ENCODE measurements around the gene HNRNPA1. TPM values are rescaled to one million over a fixed set of nuclear protein-coding genes. Genes with fewer than 3 reads are reported as not detected.
"Not testable (repeated sequence)": the region's sequence is repeated elsewhere in the genome, so short reads cannot be mapped to it uniquely, and the experiment has no call there.

The HNRNPA1 gene
- total RNA-seq: 1,000 to 10,000 TPM; 1,520 to 1,553 TPM

DNA sequence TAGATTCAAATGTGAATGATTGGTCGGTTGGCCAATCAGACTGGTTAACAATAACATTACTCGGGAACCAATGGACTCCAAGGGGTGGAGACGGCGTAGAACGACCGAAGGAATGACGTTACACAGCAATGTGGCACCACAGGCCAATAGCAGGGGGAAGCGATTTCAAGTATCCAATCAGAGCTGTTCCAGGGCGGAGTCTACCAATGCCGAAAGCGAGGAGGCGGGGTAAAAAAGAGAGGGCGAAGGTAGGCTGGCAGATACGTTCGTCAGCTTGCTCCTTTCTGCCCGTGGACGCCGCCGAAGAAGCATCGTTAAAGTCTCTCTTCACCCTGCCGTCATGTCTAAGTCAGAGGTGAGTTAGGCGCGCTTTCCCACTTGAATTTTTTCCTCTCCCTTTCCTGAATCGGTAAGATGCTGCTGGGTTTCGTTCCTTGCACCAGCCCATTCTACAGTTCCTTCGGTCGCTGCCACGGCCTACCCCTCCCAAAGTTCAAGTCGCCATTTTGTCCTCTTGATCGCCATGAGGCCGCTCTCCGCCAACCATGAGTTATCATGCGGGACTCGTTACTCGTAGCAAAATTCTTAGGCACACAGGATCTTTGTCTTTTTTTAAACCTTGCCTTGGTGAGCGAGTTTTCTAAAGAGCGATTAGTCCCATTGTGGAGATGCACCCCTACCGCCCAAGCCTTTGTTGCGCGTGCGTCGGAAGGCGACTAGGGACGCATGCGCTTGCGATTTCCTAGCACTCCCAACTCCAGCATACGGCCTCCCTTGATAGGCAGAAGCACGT, at the start of gene HNRNPA1:
HNRNPA1 (plus strand) TSS at position 259 of the 793 bp plus-strand sequence; CDS start at position 341, 82 bp downstream.
- POLR2A ChIA-PET: interaction anchor here (0.7 to 3.1 kb wide), 32 partner anchors 8 to 1823 kb away, joined by 3 to 40 read pairs (median 4); partner anchors contain the start of genes COPZ1, NCKAP1L and ZNF385A

DNA sequence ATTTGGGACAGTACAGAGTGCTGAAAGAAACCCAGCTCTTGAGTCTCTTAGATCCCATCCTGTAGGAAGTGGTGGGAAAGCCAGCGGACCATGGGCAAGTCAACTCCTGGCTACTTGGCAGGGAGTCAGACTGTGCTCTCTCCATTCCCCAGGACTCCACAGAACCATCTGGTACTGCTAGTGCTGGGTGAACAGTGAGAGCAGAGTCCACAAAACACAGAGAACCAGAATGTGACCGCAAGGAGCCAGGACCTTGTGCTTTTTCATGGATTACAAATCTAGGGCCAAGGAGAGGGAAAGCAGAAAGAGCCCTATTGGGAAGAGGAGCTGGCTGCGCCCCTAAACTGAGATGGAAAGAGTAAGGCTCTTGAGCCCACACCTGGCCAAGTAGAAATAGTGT, 49.3 kb upstream of the HNRNPA1 start:
- H3K4me1 Mint-ChIP-seq (ENCODE audit: low read depth): peaks cover 18% of the 10 kb centered on the region
- H3K9me3 Mint-ChIP-seq (ENCODE audit: insufficient read depth); H3K27ac Mint-ChIP-seq; POLR2A ChIA-PET; DNase-seq; H3K27me3 Mint-ChIP-seq (ENCODE audit: low read depth); H3K4me3 Mint-ChIP-seq; ATAC-seq: not testable (repeated sequence)
- peaks cover 18% of the 10 kb centered on the region for H3K36me3 Mint-ChIP-seq (ENCODE audit: low read depth)
- CTCF ChIA-PET: interaction anchor here (0.7 to 1.9 kb wide), 5 partner anchors 11 to 137 kb away, joined by 3 to 9 read pairs (median 4); no protein-coding TSS in a partner anchor

More for the DNA sequence above, at the start of gene HNRNPA1:
- Mint-ChIP-seq H3K4me1 (ENCODE audit: low read depth) (peaks cover 55% of the 10 kb centered on the region), H3K9me3 (ENCODE audit: insufficient read depth) (no peaks in the 10 kb centered on the region), H3K4me3 (no peak within 1 kb of the TSS), H3K27me3 (ENCODE audit: low read depth) (no peaks in the 10 kb centered on the region), H3K36me3 (ENCODE audit: low read depth) (peaks cover 21% of the 10 kb centered on the region), H3K27ac (no peak within 1 kb of the TSS)
- ATAC-seq: peak; percentile 89
- CTCF ChIA-PET: interaction anchor here (1.1 to 4.3 kb wide), 12 partner anchors 12 to 159 kb away, joined by 3 to 36 read pairs (median 8); partner anchors contain the start of gene COPZ1
- peak; percentile 98 for DNase-seq

GRCh38 chr12:54232790-54233189, 47.7 kb upstream of the HNRNPA1 start:
- no peaks in the 10 kb centered on the region for H3K9me3 Mint-ChIP-seq (ENCODE audit: insufficient read depth)
- POLR2A ChIA-PET: no interaction called here
- no peak overlapping the region for H3K4me3 Mint-ChIP-seq
- no peak for ATAC-seq
- CTCF ChIA-PET: interaction anchor here (0.6 kb wide), 1 partner anchor 96 kb away, joined by 3 read pairs; no protein-coding TSS in a partner anchor
- no peaks in the 10 kb centered on the region for H3K27me3 Mint-ChIP-seq (ENCODE audit: low read depth)
- H3K27ac Mint-ChIP-seq: no peak overlapping the region
- DNase-seq: no peak
- H3K4me1 Mint-ChIP-seq (ENCODE audit: low read depth): peaks cover 25% of the 10 kb centered on the region
- peaks cover 28% of the 10 kb centered on the region for H3K36me3 Mint-ChIP-seq (ENCODE audit: low read depth)

- Mint-ChIP-seq H3K27ac (no peak overlapping the region), H3K4me3 (no peak overlapping the region), H3K27me3 (ENCODE audit: low read depth) (no peaks in the 10 kb centered on the region), H3K9me3 (ENCODE audit: insufficient read depth) (no peaks in the 10 kb centered on the region), H3K4me1 (ENCODE audit: low read depth) (peaks cover 17% of the 10 kb centered on the region), H3K36me3 (ENCODE audit: low read depth) (peaks cover 55% of the 10 kb centered on the region)
- ATAC-seq: no peak
- ChIA-PET POLR2A (no interaction called here), CTCF (interaction anchor here (0.7 to 2.4 kb wide), 11 partner anchors 11 to 200 kb away, joined by 3 to 11 read pairs (median 4); no protein-coding TSS in a partner anchor)
- no peak for DNase-seq
Observed at GRCh38 chr12:54238531-54238930, 42.0 kb upstream of the HNRNPA1 start.

DNA sequence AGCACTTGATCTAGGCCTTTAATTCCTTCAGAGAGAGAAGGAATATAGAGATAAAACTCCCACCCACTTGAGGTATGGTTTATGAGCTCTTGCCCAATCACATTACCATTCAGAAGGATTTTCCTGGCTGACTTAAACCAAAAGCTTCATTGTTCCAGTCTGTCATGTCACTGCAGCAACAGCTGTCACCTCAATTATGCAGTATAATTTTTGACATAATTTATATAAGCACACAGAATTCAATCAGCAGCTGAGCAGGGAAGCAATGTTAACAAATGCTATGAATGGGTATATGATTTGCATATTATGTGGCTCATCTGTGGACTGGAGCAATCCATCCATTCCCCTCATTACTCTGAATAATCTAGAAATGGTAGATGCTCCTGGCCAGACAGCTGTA, 40.9 kb upstream of the HNRNPA1 start:
- Mint-ChIP-seq H3K4me1 (ENCODE audit: low read depth) (peaks cover 17% of the 10 kb centered on the region), H3K9me3 (ENCODE audit: insufficient read depth) (no peaks in the 10 kb centered on the region), H3K27me3 (ENCODE audit: low read depth) (no peaks in the 10 kb centered on the region), H3K36me3 (ENCODE audit: low read depth) (peaks cover 52% of the 10 kb centered on the region), H3K4me3 (no peak overlapping the region), H3K27ac (no peak overlapping the region)
- ChIA-PET POLR2A (interaction anchor here (1.1 to 2.6 kb wide), 2 partner anchors 40 to 119 kb away, joined by 3 to 14 read pairs; partner anchors contain the start of genes CBX5 and HNRNPA1), CTCF (interaction anchor here (0.5 to 2.6 kb wide), 11 partner anchors 8 to 207 kb away, joined by 3 to 11 read pairs (median 4); partner anchors contain the start of gene COPZ1)
- ATAC-seq (no peak), DNase-seq (no peak)

GRCh38 chr12:54240129-54240528, 40.4 kb upstream of the HNRNPA1 start:
- ATAC-seq: no peak
- Mint-ChIP-seq H3K4me1 (ENCODE audit: low read depth) (peaks cover 17% of the 10 kb centered on the region), H3K9me3 (ENCODE audit: insufficient read depth) (no peaks in the 10 kb centered on the region), H3K27me3 (ENCODE audit: low read depth) (no peaks in the 10 kb centered on the region), H3K36me3 (ENCODE audit: low read depth) (peaks cover 49% of the 10 kb centered on the region), H3K27ac (no peak overlapping the region), H3K4me3 (no peak overlapping the region)
- DNase-seq: no peak
- POLR2A ChIA-PET: interaction anchor here (1.1 to 2.6 kb wide), 2 partner anchors 40 to 119 kb away, joined by 3 to 14 read pairs; partner anchors contain the start of genes CBX5 and HNRNPA1
- CTCF ChIA-PET: interaction anchor here (0.5 to 2.6 kb wide), 12 partner anchors 8 to 208 kb away, joined by 3 to 10 read pairs (median 4); partner anchors contain the start of gene COPZ1

DNA sequence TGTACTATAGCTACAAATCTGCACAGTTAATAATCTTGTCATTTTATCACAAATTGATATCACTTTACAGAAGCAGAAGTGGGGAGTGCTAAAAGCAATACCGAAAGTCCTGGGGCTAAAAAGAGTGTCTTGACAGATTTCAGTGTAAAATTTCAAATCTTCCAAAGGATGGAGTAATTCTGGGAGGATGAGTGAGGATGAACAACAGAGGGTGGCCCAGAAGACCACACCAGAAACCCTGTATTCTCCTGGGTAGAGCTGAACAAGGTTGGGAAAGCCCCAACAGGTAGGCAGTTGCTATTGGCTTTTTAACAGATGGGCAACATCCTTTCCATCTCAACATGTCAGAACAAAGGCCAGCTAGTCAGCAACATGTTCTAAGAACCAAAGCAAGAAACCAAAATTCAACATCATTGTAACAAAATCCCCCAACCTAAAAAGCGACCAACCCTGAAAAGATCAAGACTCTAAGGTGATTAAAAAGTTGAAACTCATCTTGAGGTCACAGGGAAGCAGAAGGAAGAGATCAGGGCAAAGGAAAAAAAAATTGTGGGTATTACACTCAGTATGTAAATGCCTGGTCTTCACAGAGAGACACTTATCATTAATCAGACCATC, 39.4 kb upstream of the HNRNPA1 start:
- no peak for DNase-seq
- Mint-ChIP-seq H3K4me1 (ENCODE audit: low read depth) (peaks cover 17% of the 10 kb centered on the region), H3K4me3 (no peak overlapping the region), H3K27me3 (ENCODE audit: low read depth) (no peaks in the 10 kb centered on the region), H3K27ac (peak overlapping the region; percentile 54), H3K9me3 (ENCODE audit: insufficient read depth) (no peaks in the 10 kb centered on the region), H3K36me3 (ENCODE audit: low read depth) (peaks cover 47% of the 10 kb centered on the region)
- CTCF ChIA-PET: interaction anchor here (1.0 to 3.1 kb wide), 18 partner anchors 11 to 175 kb away, joined by 3 to 12 read pairs (median 4); partner anchors contain the start of gene COPZ1
- no peak for ATAC-seq
- POLR2A ChIA-PET: interaction anchor here (0.6 to 2.6 kb wide), 3 partner anchors 39 to 118 kb away, joined by 3 to 14 read pairs (median 3); partner anchors contain the start of genes CBX5 and HNRNPA1

DNA sequence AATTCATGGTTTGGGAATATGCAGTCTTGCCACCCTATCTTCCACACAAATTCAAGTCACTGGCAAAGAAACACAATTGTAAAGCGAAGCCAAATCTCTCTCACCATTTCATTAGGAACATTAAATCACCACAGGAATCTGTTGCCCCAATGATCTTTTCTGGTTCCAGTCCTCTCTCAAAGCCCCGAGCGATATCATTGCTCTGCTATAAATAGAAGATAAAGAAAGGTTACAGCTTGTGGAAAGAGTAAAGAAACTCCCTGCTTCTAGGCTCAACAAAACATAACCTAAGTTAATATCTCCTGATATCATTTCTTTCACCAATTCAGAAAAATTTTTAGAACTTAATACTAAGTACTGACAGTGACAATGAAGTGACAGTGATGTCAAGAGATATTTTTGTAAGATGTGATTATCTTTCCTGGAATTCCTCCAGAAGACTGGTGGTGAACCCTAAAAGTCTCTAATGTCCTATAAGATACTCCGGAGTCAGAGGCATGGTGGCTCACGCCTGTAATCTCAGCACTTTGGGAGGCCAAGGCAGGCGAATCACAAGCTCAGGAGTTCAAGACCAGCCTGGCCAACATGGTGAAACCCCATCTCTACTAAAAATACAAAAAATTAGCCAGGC, 34.4 kb upstream of the HNRNPA1 start:
- Mint-ChIP-seq H3K36me3 (ENCODE audit: low read depth) (peaks cover 43% of the 10 kb centered on the region), H3K27ac (peak overlapping the region; percentile 12), H3K4me1 (ENCODE audit: low read depth) (peaks cover 6% of the 10 kb centered on the region), H3K4me3 (no peak overlapping the region), H3K27me3 (ENCODE audit: low read depth) (no peaks in the 10 kb centered on the region), H3K9me3 (ENCODE audit: insufficient read depth) (no peaks in the 10 kb centered on the region)
- POLR2A ChIA-PET: no interaction called here
- no peak for ATAC-seq
- CTCF ChIA-PET: interaction anchor here (1.5 to 1.8 kb wide), 2 partner anchors 79 to 134 kb away, joined by 3 to 4 read pairs; partner anchors contain the start of gene COPZ1
- no peak for DNase-seq

- Mint-ChIP-seq H3K9me3 (ENCODE audit: insufficient read depth) (no peaks in the 10 kb centered on the region), H3K4me1 (ENCODE audit: low read depth) (no peaks in the 10 kb centered on the region), H3K4me3 (no peak overlapping the region), H3K27ac (no peak overlapping the region), H3K27me3 (ENCODE audit: low read depth) (no peaks in the 10 kb centered on the region), H3K36me3 (ENCODE audit: low read depth) (peaks cover 45% of the 10 kb centered on the region)
- CTCF ChIA-PET: interaction anchor here (0.7 kb wide), 1 partner anchor 75 kb away, joined by 3 read pairs; the partner anchor contains the start of gene COPZ1
- no peak for ATAC-seq
- no peak for DNase-seq
- POLR2A ChIA-PET: no interaction called here
Observed at GRCh38 chr12:54249489-54249888, 31.0 kb upstream of the HNRNPA1 start.

DNA sequence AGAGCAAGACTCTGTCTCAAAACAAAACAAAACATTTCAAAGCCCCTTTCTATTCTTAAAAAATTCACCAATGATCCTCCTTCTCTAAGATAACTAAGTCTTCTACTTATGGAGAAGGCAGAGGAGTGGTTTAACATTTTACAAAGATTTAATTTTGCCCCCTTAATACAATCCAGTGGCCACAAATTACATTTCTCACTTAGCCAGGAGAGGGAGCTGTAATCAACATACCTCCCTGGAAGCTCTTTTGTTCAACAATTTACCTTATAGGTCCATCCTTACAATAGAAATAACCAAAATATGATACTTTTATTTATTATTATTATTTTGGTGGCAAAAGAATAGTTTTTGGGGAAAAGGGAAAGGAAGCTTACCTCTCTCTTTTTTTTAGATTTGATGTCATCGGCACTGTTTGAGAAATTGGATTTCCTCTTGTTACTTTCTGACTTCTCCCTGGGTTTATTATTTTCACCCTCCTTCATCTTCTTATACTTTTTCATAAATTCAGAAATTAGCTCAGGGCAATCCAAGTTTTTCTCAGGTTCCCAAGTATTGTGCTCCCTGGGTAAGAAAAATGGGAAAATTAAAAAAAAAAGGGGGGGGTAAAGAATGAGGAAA, 28.8 kb upstream of the HNRNPA1 start:
- POLR2A ChIA-PET: interaction anchor here (1.3 kb wide), 1 partner anchor 28 kb away, joined by 5 read pairs; the partner anchor contains the start of genes CBX5 and HNRNPA1
- CTCF ChIA-PET: interaction anchor here (0.7 to 2.9 kb wide), 48 partner anchors 9 to 576 kb away, joined by 3 to 24 read pairs (median 4); partner anchors contain the start of genes ATP5MC2, CBX5, COPZ1 and HNRNPA1
- ATAC-seq: peak; percentile 53
- Mint-ChIP-seq H3K27me3 (ENCODE audit: low read depth) (no peaks in the 10 kb centered on the region), H3K4me3 (no peak overlapping the region), H3K27ac (no peak overlapping the region), H3K36me3 (ENCODE audit: low read depth) (peaks cover 50% of the 10 kb centered on the region), H3K9me3 (ENCODE audit: insufficient read depth) (no peaks in the 10 kb centered on the region), H3K4me1 (ENCODE audit: low read depth) (no peaks in the 10 kb centered on the region)
- DNase-seq: peak; percentile 31
